ENCODE data around the gene NCAN.

DNA sequence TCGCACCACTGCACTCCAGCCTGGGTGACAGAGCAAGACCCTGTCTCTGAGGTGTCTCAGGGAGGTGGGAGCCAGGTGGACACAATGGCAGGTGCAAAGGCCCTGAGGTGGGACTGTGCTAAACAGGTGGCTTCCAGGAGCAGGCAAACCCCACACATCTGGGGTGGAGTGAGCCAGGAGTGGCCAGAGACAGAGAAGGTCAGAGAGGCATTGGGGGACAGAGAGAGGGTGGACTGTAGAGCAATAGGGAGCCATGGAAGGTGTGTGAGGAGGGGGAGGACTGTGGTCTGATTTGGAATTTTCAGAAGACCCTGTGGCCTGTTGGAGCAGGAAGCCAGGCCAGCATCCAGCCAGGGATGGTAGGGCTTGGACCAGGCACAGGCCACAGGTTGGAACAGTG, 46.4 kb upstream of the NCAN start:
- TF ChIP-seq, protein P1, sequence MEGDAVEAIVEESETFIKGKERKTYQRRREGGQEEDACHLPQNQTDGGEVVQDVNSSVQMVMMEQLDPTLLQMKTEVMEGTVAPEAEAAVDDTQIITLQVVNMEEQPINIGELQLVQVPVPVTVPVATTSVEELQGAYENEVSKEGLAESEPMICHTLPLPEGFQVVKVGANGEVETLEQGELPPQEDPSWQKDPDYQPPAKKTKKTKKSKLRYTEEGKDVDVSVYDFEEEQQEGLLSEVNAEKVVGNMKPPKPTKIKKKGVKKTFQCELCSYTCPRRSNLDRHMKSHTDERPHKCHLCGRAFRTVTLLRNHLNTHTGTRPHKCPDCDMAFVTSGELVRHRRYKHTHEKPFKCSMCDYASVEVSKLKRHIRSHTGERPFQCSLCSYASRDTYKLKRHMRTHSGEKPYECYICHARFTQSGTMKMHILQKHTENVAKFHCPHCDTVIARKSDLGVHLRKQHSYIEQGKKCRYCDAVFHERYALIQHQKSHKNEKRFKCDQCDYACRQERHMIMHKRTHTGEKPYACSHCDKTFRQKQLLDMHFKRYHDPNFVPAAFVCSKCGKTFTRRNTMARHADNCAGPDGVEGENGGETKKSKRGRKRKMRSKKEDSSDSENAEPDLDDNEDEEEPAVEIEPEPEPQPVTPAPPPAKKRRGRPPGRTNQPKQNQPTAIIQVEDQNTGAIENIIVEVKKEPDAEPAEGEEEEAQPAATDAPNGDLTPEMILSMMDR (IDR thresholded peaks at IDR 0.05) = no peak
- TF ChIP-seq POLR2A (IDR thresholded peaks at IDR 0.05) = no peak
